GM23248 (cell line): Measurements from ENCODE around the gene KLF7. TPM values are rescaled to one million over a fixed set of nuclear protein-coding genes. Genes with fewer than 3 reads are reported as not detected.

Experiments
- DNase-seq: peaks from one replicate; pipeline ENCODE4 v3.0.0-alpha.2; 2015
- H2AFZ ChIP-seq: fragments of 200-600 bp; sonication (generic); 2 replicates; pipeline ENCODE4 v1.6.1; 2016; ENCODE audit warnings: antibody characterized with exemption
- H3F3A ChIP-seq: fragments of 200-600 bp; sonication (generic); 2 replicates; pipeline ENCODE4 v1.6.1; 2016; ENCODE audit warnings: mild to moderate bottlenecking, antibody characterized with exemption, mixed run types; ENCODE audit not compliant: insufficient read depth
- H3K27ac ChIP-seq: fragments of 200-600 bp; sonication (generic); 2 replicates; pipeline ENCODE4 v1.5.1; 2016; ENCODE audit warnings: mild to moderate bottlenecking
- H3K27me3 ChIP-seq: fragments of 200-600 bp; sonication (generic); replicated peaks from 2 replicates; pipeline ENCODE4 v1.6.1; 2016; ENCODE audit warnings: mild to moderate bottlenecking; ENCODE audit not compliant: insufficient read depth
- H3K36me3 ChIP-seq: fragments of 200-600 bp; sonication (generic); 2 replicates; pipeline ENCODE4 v1.6.1; 2016; ENCODE audit warnings: low read depth, mild to moderate bottlenecking
- H3K4me1 ChIP-seq: fragments of 200-600 bp; sonication (generic); 2 replicates; pipeline ENCODE4 v1.6.1; 2016; ENCODE audit warnings: mild to moderate bottlenecking; ENCODE audit not compliant: insufficient read depth
- H3K4me2 ChIP-seq: fragments of 200-600 bp; sonication (generic); one replicate; pipeline ENCODE4 v1.6.1; 2016; ENCODE audit warnings: mild to moderate bottlenecking; ENCODE audit not compliant: unreplicated experiment
- H3K4me3 ChIP-seq: fragments of 200-600 bp; sonication (generic); 2 replicates; pipeline ENCODE4 v1.5.1; 2016; ENCODE audit warnings: mild to moderate bottlenecking
- H3K79me2 ChIP-seq: fragments of 200-600 bp; sonication (generic); 2 replicates; pipeline ENCODE4 v1.6.1; 2016; ENCODE audit warnings: mild to moderate bottlenecking; ENCODE audit not compliant: insufficient read depth
- H3K9ac ChIP-seq: fragments of 200-600 bp; sonication (generic); 2 replicates; pipeline ENCODE4 v1.6.1; 2016; ENCODE audit warnings: mild to moderate bottlenecking
- H3K9me2 ChIP-seq: fragments of 200-600 bp; sonication (generic); 2 replicates; pipeline ENCODE4 v1.6.1; 2016; ENCODE audit warnings: mixed run types, mild to moderate bottlenecking, moderate library complexity; ENCODE audit not compliant: insufficient read depth
- H3K9me3 ChIP-seq: fragments of 200-600 bp; sonication (generic); one replicate; pipeline ENCODE4 v1.6.1; 2017; ENCODE audit warnings: low read depth
- H4K20me1 ChIP-seq: fragments of 200-600 bp; sonication (generic); 2 replicates; pipeline ENCODE4 v1.6.0; 2016; ENCODE audit not compliant: insufficient read depth
- EZH2 ChIP-seq: fragments of 200-600 bp; sonication (generic); IDR thresholded peaks from 2 replicates; pipeline ENCODE4 v1.6.1; 2018; ENCODE audit warnings: antibody characterized with exemption, mild to moderate bottlenecking; ENCODE audit not compliant: insufficient read depth, poor library complexity, severe bottlenecking
- EZH2phosphoT487 ChIP-seq: fragments of 200-600 bp; sonication (generic); IDR thresholded peaks from 2 replicates; pipeline ENCODE4 v1.6.1; 2018; ENCODE audit warnings: antibody characterized with exemption, moderate library complexity, mild to moderate bottlenecking, low read depth; ENCODE audit not compliant: insufficient read depth
- WGBS, 2 experiments: methylation state at CpG; one replicate each; pipeline ENCODE4 v1.1.6; 2015 to 2017; ENCODE audit warnings: low lambda C conversion rate in 2 of 2, low coverage in 1 of 2; ENCODE audit errors: missing lambda C conversion rate in 2 of 2; 5-methylcytosine and 5-hydroxymethylcytosine counted together
- in situ Hi-C: fragments of 300-500 bp; cut with MboI; formaldehyde crosslinking; loops from 2 replicates; pipeline ENCODE4 v1.15.0; 2020
- polyA plus RNA-seq: library from polyadenylated mRNA; unstranded; fragments of >200 nt; fragmentation: Nextera tagmentation; extraction: Ambion mirVana; gene quantifications from 2 replicates; pipeline ENCODE4 v1.2.1, GENCODE V29; 2016
- total RNA-seq: library from RNA; depleted of rRNA; stranded (reverse); fragments of >200 nt; shearing (Covaris generic); gene quantifications from 2 replicates; pipeline ENCODE4 v1.2.3, GENCODE V29; 2014

Gene KLF7
- total and polyA plus RNA-seq, 2 experiments from 2014 or later = 22.5 to 39.4 TPM

- 29 to 31% methylated on average over 2 of the region's 2 CpGs for WGBS, 2 experiments
- DNase-seq = no peak
- Histone ChIP-seq H3K27me3 (no peaks in the 10 kb centered on the region), H3K9me3 (no peaks in the 10 kb centered on the region), H3K9me2 (no peaks in the 10 kb centered on the region), H2AFZ (no peak overlapping the region), H3K4me3 (no peak overlapping the region), H4K20me1 (peaks cover 9% of the 10 kb centered on the region; the same call in 1 of the 2 replicates), H3K79me2 (peaks cover 100% of the 10 kb centered on the region), H3F3A (peaks cover 90% of the 10 kb centered on the region), H3K4me1 (peaks cover 86% of the 10 kb centered on the region), H3K9ac (peak overlapping the region; percentile 10), H3K27ac (peak overlapping the region; percentile 71), H3K4me2 (no peak overlapping the region), H3K36me3 (peaks cover 12% of the 10 kb centered on the region; the same call in 1 of the 2 replicates)
- in situ Hi-C loops = no loop called here
- TF ChIP-seq EZH2 (no peak), EZH2phosphoT487 (no peak)
Observed at GRCh38 chr2:207131594-207131993, 34.2 kb downstream of the KLF7 start.

- peaks cover 14% of the 10 kb centered on the region; the same call in 1 of the 2 replicates for H4K20me1 ChIP-seq
- peaks cover 90% of the 10 kb centered on the region for H3F3A ChIP-seq
- no peaks in the 10 kb centered on the region for H3K9me2 ChIP-seq
- H3K4me1 ChIP-seq = peaks cover 86% of the 10 kb centered on the region
- peak overlapping the region; percentile 71 for H3K27ac ChIP-seq
- no peaks in the 10 kb centered on the region for H3K27me3 ChIP-seq
- H2AFZ ChIP-seq = no peak overlapping the region
- no peak overlapping the region for H3K4me2 ChIP-seq
- TF ChIP-seq EZH2 = no peak
- no peak for TF ChIP-seq EZH2phosphoT487
- H3K79me2 ChIP-seq = peaks cover 100% of the 10 kb centered on the region
- no peaks in the 10 kb centered on the region for H3K9me3 ChIP-seq
- peak overlapping the region; percentile 11; the same call in 1 of the 2 replicates for H3K9ac ChIP-seq
- WGBS, 2 experiments = 81 to 90% methylated on average over 2 of the region's 2 CpGs
- DNase-seq = no peak
- H3K36me3 ChIP-seq = peaks cover 12% of the 10 kb centered on the region; the same call in 1 of the 2 replicates
- in situ Hi-C loops = no loop called here
- H3K4me3 ChIP-seq = no peak overlapping the region
Observed at GRCh38 chr2:207130958-207131521, 34.7 kb downstream of the KLF7 start.

GRCh38 chr2:207129821-207130220, 35.9 kb downstream of the KLF7 start:
- Histone ChIP-seq H3K36me3 (peaks cover 12% of the 10 kb centered on the region; the same call in 1 of the 2 replicates), H3K79me2 (peaks cover 100% of the 10 kb centered on the region), H2AFZ (no peak overlapping the region), H3K9me2 (no peaks in the 10 kb centered on the region), H4K20me1 (peaks cover 19% of the 10 kb centered on the region; the same call in 1 of the 2 replicates), H3K9ac (no peak overlapping the region), H3K9me3 (no peaks in the 10 kb centered on the region), H3K4me2 (no peak overlapping the region), H3K4me3 (no peak overlapping the region), H3K27ac (peak overlapping the region; percentile 71), H3K4me1 (peaks cover 86% of the 10 kb centered on the region), H3F3A (peaks cover 89% of the 10 kb centered on the region), H3K27me3 (no peaks in the 10 kb centered on the region)
- in situ Hi-C loops = no loop called here
- no peak for TF ChIP-seq EZH2
- no peak for TF ChIP-seq EZH2phosphoT487
- no peak for DNase-seq
- WGBS, 2 experiments = 98 to 100% methylated on average over 4 of the region's 4 CpGs

GRCh38 chr2:207128867-207129266, 36.9 kb downstream of the KLF7 start:
- 94 to 99% methylated on average over 4 of the region's 4 CpGs for WGBS, 2 experiments
- TF ChIP-seq EZH2phosphoT487 (no peak), EZH2 (no peak)
- peaks cover 77% of the 10 kb centered on the region for H3K4me1 ChIP-seq
- H3K9me2 ChIP-seq = no peaks in the 10 kb centered on the region
- peaks cover 100% of the 10 kb centered on the region for H3K79me2 ChIP-seq
- no peak for DNase-seq
- no peak overlapping the region for H3K9ac ChIP-seq
- H3K4me2 ChIP-seq = no peak overlapping the region
- H2AFZ ChIP-seq = no peak overlapping the region
- H3K27ac ChIP-seq = 0 out of 2 replicates have a peak overlapping the region, but pooled peaks have one; percentile 3
- H4K20me1 ChIP-seq = peaks cover 20% of the 10 kb centered on the region; the same call in 1 of the 2 replicates
- no peaks in the 10 kb centered on the region for H3K27me3 ChIP-seq
- in situ Hi-C loops = no loop called here
- H3K36me3 ChIP-seq = peaks cover 14% of the 10 kb centered on the region; the same call in 1 of the 2 replicates
- H3F3A ChIP-seq = peaks cover 82% of the 10 kb centered on the region
- no peaks in the 10 kb centered on the region for H3K9me3 ChIP-seq
- H3K4me3 ChIP-seq = no peak overlapping the region
